ENCODE data around the gene ZNRD2.

- TF ChIP-seq CTCF (IDR thresholded peaks at IDR 0.05 in 2 of 3, conservative IDR thresholded peaks at IDR 0.05 in 1 of 3; ENCODE audit: control insufficient read depth in 2 of 3, extremely low read depth in 1 of 3, insufficient read depth in 1 of 3, low read depth in 3 of 3, low read length in 3 of 3) (no peak), SRF (IDR thresholded peaks at IDR 0.05; ENCODE audit: low read depth in 2 of 2, low read length in 2 of 2) (no peak), SPI1 (IDR thresholded peaks at IDR 0.05; ENCODE audit: borderline replicate concordance, insufficient read depth, low read depth, low read length) (no peak), TAF1 (IDR thresholded peaks at IDR 0.05; ENCODE audit: borderline replicate concordance, low read depth, low read length) (no peak), REST (IDR thresholded peaks at IDR 0.05; ENCODE audit: low read depth, low read length) (no peak), CREB1 (IDR thresholded peaks at IDR 0.05; ENCODE audit: low read depth) (no peak), CEBPB (IDR thresholded peaks at IDR 0.05; ENCODE audit: borderline replicate concordance in 1 of 2, low read depth in 2 of 2, low read length in 2 of 2) (no peak), POLR2A (IDR thresholded peaks at IDR 0.05; ENCODE audit: low read depth, low read length) (no peak; the same call in 1 of the 2 replicates)
Measured at GRCh38 chr11:65535102-65535501, 35.2 kb upstream of the ZNRD2 start.
